Stimulated activated CD4-positive, alpha-beta T cell treated with anti-CD3 and anti-CD28 coated beads, Interleukin-4, amount 100 ng/mL, for 48 hours (primary cell): ENCODE measurements around the gene DCDC2B.

Experiments
- DNase-seq, 2 donors: peaks; one replicate each; pipeline ENCODE4 v3.0.0-alpha.2; 2020; ENCODE audit warnings: low read depth in 2 of 2

The DCDC2B gene

GRCh38 chr1:32221980-32222755 is 13.3 kb downstream of the DCDC2B start, which contains the start of the genes EIF3I and TMEM234:
Gene EIF3I, plus strand, starts transcription at chr1:32222407. Its CDS starts 35 bp downstream, at chr1:32222442.
Gene TMEM234, minus strand, starts transcription at chr1:32222353. Its CDS starts 31 bp downstream, at chr1:32222322.
- peak; percentile 77 to 87 for DNase-seq

- DNase-seq, result no peak
These were observed 14.8 kb downstream of the DCDC2B start for GRCh38 chr1:32223683-32224082.

GRCh38 chr1:32224285-32224684 is 15.4 kb downstream of the DCDC2B start:
- DNase-seq, result no peak

GRCh38 chr1:32228771-32229170 is 19.9 kb downstream of the DCDC2B start:
- no peak for DNase-seq

GRCh38 chr1:32231843-32232432 is 23.0 kb downstream of the DCDC2B start:
- DNase-seq, result no peak

- DNase-seq, result no peak
These were observed 23.8 kb downstream of the DCDC2B start for GRCh38 chr1:32232558-32233304.

- no peak for DNase-seq
These were observed 25.9 kb downstream of the DCDC2B start for GRCh38 chr1:32234792-32235191.

- DNase-seq, result no peak
These were observed 30.4 kb downstream of the DCDC2B start for GRCh38 chr1:32239337-32239736.

- DNase-seq, result no peak
These were observed 30.9 kb downstream of the DCDC2B start for GRCh38 chr1:32239790-32240139.

GRCh38 chr1:32240140-32240951 is 31.5 kb downstream of the DCDC2B start:
- no peak for DNase-seq

- no peak for DNase-seq
These were observed 32.3 kb downstream of the DCDC2B start for GRCh38 chr1:32241001-32241763.

GRCh38 chr1:32242341-32242851 is 33.5 kb downstream of the DCDC2B start:
- no peak for DNase-seq

- no peak for DNase-seq
These were observed 38.0 kb downstream of the DCDC2B start, which contains the start of gene FAM167B for GRCh38 chr1:32246888-32247273. Gene FAM167B, plus strand, starts transcription at chr1:32247222. Its CDS starts 200 bp downstream, at chr1:32247422.

GRCh38 chr1:32247452-32247851 is 38.6 kb downstream of the DCDC2B start:
- no peak for DNase-seq

- peak; percentile 82 to 83 for DNase-seq
These were observed 39.3 kb downstream of the DCDC2B start for GRCh38 chr1:32247983-32248889.

GRCh38 chr1:32249831-32250525 is 41.1 kb downstream of the DCDC2B start:
- peak in 1 of 2 donors; percentile 74 for DNase-seq

GRCh38 chr1:32250893-32251716 is 42.2 kb downstream of the DCDC2B start, which contains the start of gene LCK:
Gene LCK, plus strand, starts transcription at chr1:32251265. Its CDS starts 23,065 bp downstream, at chr1:32274330.
- peak; percentile 67 to 69 for DNase-seq
